Upper lobe of left lung (tissue), 4 donors: ENCODE results near the gene SPAM1.

Source experiments
- POLR2A ChIP-seq, 4 donors: fragments of 450-650 bp; IDR thresholded peaks; one replicate each; pipeline ENCODE4 v1.5.1; 2016 to 2017; ENCODE audit warnings: antibody characterized with exemption in 4 of 4, mild to moderate bottlenecking in 2 of 4
- POLR2AphosphoS5 ChIP-seq, 2 donors: sonication (generic); formaldehyde crosslinking; IDR thresholded peaks; one replicate each; pipeline ENCODE4 v1.5.1; 2017; ENCODE audit warnings: antibody characterized with exemption in 2 of 2
- TF ChIP-seq, protein P1 (sequence below), 6 experiments: fragments of 450-650 bp in 4 of 6; fragments of 200-600 bp in 2 of 6; sonication (generic) in 2 of 6; IDR thresholded peaks; one replicate each; pipeline ENCODE4 v1.5.1; 2016 to 2019; ENCODE audit warnings: antibody characterized with exemption in 6 of 6

DNA sequence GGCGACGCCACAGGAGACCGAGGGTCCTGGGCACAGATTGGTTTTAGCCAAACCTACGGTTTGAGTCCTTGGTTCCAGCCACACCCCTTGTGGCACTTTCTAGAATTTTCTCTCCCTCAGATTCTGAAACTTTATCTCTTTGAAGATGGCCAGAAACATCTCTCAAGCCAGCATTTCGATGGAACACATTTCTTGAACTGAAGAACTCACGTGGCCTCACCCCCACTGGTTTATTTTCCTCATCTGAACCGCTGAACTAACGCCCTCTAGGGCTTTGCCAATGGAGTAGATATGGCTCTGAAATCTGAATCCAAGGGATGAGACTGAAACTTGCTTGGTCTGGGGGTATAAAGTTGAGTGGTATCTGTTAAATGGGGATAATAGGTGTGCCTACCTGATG lies 6.7 kb upstream of the SPAM1 start:
- TF ChIP-seq, protein P1, sequence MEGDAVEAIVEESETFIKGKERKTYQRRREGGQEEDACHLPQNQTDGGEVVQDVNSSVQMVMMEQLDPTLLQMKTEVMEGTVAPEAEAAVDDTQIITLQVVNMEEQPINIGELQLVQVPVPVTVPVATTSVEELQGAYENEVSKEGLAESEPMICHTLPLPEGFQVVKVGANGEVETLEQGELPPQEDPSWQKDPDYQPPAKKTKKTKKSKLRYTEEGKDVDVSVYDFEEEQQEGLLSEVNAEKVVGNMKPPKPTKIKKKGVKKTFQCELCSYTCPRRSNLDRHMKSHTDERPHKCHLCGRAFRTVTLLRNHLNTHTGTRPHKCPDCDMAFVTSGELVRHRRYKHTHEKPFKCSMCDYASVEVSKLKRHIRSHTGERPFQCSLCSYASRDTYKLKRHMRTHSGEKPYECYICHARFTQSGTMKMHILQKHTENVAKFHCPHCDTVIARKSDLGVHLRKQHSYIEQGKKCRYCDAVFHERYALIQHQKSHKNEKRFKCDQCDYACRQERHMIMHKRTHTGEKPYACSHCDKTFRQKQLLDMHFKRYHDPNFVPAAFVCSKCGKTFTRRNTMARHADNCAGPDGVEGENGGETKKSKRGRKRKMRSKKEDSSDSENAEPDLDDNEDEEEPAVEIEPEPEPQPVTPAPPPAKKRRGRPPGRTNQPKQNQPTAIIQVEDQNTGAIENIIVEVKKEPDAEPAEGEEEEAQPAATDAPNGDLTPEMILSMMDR (IDR thresholded peaks at IDR 0.05): no peak
- no peak for TF ChIP-seq POLR2A (IDR thresholded peaks at IDR 0.05)
- TF ChIP-seq POLR2AphosphoS5 (IDR thresholded peaks at IDR 0.05): no peak
